Left cardiac atrium (tissue), 4 donors: ENCODE results near the gene HTR2C. TPM values are rescaled to one million over a fixed set of nuclear protein-coding genes. Genes with fewer than 3 reads are reported as not detected.
"Not testable (repeated sequence)": the region's sequence is repeated elsewhere in the genome, so short reads cannot be mapped to it uniquely, and the experiment has no call there.

Experiments
- ATAC-seq, 2 donors: fragments of 200-7000 bp; cut with Tn5 transposase; one replicate each; pipeline ENCODE4 v1.9.1; 2020; ENCODE audit warnings: mild to moderate bottlenecking in 2 of 2, moderate library complexity in 2 of 2
- DNase-seq: peaks from one replicate; pipeline ENCODE4 v3.0.0-alpha.2; 2020
- intact Hi-C, 2 donors: fragments of 100-400 bp; cut with DNase I; formaldehyde crosslinking; loops; one replicate each; pipeline versions ENCODE4 v1.14.1 to v1.15.1; 2022 to 2023
- total RNA-seq, 2 donors: library from RNA; stranded (reverse); fragmentation: NEBNext Ultra II Directional; extraction: Animal tissue kit (Norgen Biotek cat#: 25700); gene quantifications; one replicate each; pipeline ENCODE4 v1.2.1, GENCODE V29; 2021
- donor health status: DM: no; HTN: yes; CAD: no.
- donor health status: DM: no; HTN: yes; CAD: no; lungs with severe emphysema.
- donor health status: DM: yes; HTN: yes; CAD: no.
- donor health status: Dilated cardiomyopathy.

Gene HTR2C
- total RNA-seq, 2 donors from 2014 or later: not detected

DNA sequence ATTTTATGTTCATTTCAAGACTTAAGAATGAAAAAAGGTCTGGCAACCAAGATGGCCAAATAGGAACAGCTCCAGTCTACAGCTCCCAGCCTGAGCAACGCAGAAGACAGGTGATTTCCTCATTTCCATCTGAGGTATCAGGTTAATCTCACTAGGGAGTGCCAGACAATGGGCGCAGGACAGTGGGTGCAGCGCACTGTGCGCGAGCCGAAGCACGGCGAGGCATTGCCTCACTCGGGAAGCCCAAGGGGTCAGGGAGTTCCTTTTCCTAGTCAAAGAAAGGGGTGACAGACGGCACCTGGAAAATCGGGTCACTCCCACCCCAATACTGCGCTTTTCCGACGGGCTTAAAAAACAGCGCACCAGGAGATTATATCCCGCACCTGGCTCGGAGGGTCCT, 116.6 kb downstream of the HTR2C start:
- intact Hi-C loops, ATAC-seq, DNase-seq: not testable (repeated sequence)

DNA sequence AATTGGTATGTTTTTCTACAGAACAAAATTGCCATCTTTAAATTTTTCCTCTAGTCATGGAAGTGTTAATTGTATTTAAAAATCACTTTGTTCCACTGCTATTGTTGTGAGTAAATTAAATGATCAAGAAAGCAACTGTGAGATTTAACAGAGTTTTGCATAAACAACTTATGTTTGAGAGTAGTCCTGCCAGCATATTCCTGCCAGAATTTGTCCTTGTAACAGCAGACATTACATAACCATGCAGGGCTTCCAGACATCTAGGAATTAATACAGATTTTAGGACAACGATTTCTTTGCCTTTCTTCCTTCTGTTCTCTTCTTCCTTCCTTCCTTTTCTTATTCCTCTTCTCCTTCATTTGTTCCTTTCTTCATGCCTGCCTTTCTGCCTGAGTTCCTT, 125.5 kb downstream of the HTR2C start:
- intact Hi-C loops: no loop called here

DNA sequence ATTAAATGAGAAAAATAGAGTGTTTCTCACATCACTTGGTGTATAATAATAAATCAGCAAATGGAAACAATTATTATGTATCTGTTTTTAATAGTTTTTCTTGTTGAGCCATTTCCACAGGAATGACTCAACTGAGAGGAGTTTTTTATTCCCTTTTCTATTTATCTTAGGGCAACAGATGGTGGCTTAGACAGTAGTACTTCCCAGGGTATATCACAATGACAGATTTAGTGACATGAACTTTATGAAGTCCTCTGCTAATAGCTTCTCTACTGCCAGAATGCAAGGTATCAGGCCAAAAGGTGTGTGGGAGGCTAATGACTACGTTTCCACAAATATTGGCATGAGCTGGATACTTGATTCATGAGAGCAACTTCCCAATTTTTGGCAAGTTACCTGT, 126.7 kb downstream of the HTR2C start:
- ATAC-seq: no peak
- intact Hi-C loops: no loop called here
- DNase-seq: no peak

More for the DNA sequence above, 125.5 kb downstream of the HTR2C start:
- no peak for DNase-seq
- ATAC-seq: no peak

DNA sequence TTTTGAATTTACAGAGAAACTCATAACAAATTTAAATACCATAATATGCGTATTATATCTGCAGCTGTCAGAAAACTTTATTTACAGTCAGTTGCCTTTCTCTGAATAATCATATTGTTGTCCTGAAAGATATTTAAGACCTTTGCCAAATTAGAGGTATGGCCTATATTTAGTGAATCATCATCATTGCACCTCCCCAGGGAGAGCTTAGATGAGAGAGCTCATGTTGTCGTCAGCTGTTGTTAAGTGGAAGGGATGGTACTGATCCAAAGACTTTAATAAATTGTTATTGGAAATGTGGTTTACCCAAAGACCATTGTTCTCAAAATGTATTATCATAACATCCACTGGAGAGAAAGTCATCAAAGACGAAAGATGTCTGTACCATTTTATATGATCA, 128.6 kb downstream of the HTR2C start:
- ATAC-seq (no peak), DNase-seq (no peak)
- intact Hi-C loops: no loop called here

DNA sequence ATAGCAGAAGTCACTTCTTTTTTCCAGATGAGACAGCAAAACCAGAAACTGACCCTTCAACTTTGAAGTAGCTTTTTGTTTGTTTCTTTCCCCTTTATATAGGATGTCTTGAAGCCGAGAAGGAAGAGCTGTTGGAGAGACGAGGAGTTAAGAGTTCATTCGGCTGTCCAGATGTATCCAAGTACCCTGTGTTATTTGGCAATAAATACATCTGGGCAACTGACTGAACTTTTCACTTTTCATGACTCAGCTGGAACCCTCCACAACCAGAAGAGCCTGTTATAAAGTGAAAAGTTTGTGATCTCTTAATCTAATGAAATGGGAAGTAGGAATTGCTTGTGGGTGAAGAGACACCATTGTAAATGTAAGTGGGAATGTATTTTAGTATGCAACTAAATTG, 131.2 kb downstream of the HTR2C start:
- DNase-seq (no peak), ATAC-seq (no peak)
- intact Hi-C loops: no loop called here

DNA sequence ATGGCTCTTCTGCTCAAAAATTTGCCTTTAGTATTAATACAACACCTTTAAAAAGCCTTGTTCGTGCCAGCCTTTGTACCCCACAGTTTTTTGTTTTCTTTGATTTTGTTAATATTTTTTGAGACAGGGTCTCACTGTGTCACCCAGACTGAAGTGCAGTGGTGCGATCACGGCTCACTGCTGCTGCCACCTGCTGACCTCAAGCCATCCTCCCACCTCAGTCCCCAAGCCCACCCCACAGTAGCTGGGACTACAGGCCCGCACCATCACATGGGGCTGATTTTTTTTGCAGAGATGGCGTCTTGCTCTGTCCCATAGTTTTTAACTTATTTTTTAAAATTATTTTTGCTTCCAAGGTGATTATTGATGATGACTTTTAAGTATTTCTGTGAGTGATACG, 134.0 kb downstream of the HTR2C start:
- no peak for ATAC-seq
- DNase-seq: no peak
- intact Hi-C loops: no loop called here

DNA sequence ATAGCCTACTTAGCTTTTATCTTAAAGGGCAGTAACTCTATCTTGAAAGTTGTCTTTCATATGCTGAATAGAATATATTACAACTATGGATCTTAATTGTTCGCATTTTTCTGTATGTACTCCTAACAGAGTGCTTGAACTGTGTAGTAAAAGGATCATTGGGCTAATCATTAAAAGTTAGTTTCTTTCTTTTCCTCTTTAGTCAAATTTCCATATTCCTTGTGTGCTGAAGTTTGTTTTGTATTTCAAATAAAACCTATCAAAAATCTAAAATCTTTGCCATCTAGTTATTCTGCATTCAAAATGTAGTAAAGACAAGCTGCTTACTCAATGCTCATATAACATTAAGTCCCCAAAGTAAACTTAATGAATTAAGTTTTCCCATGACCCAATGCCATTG, 182.7 kb downstream of the HTR2C start:
- intact Hi-C loops: no loop called here
- no peak for ATAC-seq
- no peak for DNase-seq

DNA sequence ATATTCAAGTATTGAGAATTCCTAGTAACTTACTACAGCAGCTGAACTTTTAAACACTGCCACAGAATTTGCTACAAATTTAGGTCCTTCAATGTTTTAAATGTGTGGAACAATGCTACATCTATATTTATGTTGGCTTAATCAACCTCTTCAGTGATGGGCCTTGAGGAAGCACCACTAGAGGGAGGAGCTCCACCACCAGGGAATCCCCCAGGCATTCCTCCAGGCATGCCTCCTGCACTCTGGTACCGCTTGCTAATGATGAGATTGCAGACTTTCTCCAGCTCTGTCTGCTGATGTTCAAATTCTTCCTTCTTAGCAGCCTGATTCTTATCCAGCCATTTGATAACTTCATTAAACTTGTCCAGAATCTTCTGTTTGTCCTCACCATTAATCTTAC, 190.8 kb downstream of the HTR2C start:
- ATAC-seq (no peak), DNase-seq (no peak)
- intact Hi-C loops: no loop called here

DNA sequence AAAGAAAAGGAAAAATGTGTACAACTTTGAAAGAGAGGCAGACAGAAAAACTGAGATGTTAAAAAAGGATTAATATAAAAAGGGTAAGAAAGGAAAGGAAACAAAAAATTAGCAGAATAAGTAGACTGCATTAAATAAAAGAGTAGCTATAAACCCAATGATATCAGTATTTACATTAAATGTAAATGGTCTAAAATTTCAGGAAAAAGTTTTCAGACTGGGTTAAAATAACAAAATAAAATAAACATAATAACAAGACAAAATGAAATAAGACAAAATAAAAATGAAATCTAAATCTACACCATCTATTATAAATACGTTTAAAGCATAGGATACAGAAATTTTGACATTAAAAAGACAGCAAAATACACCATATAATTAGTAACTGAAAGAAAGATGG, 199.0 kb downstream of the HTR2C start:
- ATAC-seq: no peak
- no peak for DNase-seq

DNA sequence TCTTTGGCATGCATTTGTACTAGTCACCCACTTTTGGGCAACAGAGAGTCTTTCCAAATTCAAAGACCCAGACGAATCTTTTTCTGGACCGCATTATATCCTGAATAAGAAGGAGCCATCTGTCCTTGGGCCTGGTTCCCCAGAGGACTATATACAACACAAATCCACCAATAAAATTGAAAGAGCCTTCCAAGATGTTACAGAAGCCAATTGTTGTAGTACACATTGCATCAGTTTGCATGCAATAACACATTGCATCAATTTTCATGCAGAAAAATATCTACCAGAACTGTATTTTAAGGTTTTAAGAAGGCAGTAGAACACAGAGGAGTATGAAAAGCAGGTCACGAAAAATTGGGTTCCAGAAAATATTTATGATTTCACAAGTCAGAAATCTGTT, 203.2 kb downstream of the HTR2C start:
- intact Hi-C loops: no loop called here
- no peak for ATAC-seq

More for the DNA sequence above, 199.0 kb downstream of the HTR2C start:
- intact Hi-C loops: no loop called here

DNA sequence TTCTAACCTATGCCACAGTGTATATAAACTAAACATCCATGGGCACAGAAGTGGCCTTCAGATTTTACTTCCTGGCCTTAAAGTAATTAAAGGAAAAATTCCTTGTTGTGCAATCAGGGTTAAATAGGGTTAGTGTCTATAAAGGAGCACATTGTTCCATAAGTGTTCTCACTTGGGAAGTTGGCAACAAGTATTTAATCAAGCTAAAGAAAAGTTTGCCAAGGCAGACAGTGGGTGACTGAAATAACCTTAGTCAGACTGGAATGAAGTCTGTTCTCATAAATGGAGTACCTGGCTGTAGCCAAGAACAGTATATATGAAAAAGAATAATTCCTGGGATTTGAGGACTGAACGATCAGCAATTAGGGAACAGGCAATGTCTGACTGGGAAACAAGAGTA, 213.6 kb downstream of the HTR2C start:
- no peak for ATAC-seq
- intact Hi-C loops: no loop called here
- no peak for DNase-seq

More for the DNA sequence above, 203.2 kb downstream of the HTR2C start:
- DNase-seq: no peak

DNA sequence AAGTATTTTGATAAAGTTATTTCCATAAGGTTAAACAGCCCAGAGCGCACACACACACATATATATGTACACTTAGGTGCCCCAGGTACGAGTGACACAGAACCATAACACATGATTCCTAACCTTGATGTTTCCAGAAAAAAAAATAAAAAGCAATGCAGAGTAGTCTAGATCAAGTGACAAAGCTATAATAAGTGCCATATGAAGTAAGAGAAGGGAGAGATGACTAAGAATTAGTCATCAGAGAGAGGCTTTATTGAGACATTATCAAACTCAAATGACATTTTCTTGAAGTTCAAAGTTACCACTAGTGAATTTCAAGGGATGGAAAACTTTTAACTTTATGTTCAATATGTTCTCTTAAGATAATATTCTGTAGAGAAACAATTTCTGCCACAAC, 215.0 kb downstream of the HTR2C start:
- intact Hi-C loops: no loop called here
- no peak for DNase-seq
- ATAC-seq: no peak

DNA sequence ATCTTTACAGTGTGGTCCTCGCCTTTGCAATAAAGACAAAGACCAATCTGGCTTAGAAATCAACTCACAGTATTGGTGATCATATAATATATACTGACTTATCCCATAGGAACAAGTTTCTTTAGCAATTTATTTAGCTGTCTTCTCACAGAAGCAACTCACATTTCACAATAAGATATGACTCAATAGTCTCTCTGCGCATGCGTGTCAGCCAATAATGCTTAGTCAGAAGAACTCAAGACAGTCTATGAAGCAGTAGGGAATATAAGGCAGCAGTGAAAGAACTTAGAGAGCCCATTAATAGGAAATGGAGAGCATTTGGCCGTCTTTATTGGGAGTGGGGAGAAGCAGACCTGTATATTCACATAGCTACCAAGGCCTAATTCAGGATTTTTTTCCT, 216.8 kb downstream of the HTR2C start:
- no peak for DNase-seq
- intact Hi-C loops: no loop called here
- no peak for ATAC-seq

DNA sequence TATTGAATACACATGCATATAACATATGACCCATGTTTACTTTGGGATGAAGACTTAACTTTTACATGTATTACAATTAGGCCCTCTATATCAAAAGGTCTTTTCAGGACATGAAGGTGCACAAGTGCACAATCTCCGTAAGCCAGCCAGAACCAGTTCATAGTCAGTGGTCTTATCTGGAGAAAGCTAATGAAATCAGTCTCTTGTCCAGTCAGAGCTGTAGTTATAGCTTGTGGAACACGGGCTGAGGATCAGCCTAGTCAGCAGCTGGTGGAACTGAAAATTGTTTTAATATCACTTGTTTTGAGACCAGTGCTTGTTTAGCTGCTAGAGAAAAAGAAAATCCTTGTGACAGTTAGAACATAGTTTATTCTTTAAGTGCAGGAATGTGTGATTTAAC, 235.6 kb downstream of the HTR2C start:
- intact Hi-C loops: no loop called here
- DNase-seq (no peak), ATAC-seq (no peak)

DNA sequence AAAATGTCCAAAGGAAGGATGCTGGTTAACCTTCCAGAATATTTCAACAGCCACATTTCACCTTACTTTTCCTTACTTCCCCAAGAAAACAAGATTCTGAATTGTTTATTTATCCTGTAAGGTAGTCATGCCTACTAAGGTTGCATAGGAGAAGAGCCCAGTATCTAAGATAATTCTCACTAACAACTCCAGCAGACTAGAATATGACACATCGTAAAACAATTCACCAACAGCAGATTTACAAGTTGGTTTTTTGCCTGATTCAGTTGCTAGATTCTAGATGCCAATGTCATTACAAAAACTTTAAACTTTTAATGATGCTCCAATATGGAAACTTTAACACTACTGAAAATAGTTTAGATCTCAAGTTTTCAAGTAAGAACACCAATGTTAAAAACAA, 257.2 kb downstream of the HTR2C start:
- no peak for DNase-seq
- ATAC-seq: no peak
- intact Hi-C loops: no loop called here

DNA sequence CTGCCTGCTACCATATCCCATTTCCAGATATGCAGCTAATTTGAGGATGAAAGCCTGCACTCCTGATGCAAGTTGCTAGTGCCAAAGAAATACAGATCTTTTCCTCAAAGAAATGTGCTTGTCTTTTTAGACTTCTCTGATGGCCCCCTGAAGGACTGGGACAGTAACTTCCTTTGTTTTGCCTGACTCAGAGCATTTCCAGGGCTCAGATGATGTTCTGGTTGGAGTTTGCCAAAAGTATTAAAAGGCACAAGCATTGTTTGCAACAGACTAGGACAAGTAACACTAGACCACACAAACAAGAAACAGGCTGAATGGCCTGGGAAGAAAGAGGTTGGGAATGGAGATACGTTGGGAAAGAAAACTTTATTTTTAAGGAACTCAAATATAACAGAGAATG, 258.3 kb downstream of the HTR2C start:
- no peak for DNase-seq
- no peak for ATAC-seq
- intact Hi-C loops: no loop called here

DNA sequence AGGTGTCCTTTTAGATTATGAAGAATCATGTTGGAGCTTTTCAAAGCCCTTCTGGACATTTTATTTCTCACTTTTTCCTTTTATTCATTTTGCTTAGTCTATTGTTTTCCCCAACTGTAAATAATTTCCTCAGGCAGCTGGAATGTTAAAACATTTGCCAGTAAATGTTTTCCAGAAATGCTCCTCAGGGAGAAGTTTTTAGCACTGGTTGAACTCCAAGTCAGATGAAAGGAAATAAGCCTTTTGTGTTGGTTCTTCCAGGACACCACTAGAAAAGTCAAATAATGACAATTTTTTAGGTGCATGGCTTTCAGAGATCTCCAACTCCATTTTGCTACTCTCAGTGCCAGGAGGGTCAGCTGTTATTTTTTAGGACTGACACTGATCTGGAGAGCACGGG, 305.6 kb downstream of the HTR2C start:
- intact Hi-C loops: no loop called here
- ATAC-seq (no peak), DNase-seq (no peak)

DNA sequence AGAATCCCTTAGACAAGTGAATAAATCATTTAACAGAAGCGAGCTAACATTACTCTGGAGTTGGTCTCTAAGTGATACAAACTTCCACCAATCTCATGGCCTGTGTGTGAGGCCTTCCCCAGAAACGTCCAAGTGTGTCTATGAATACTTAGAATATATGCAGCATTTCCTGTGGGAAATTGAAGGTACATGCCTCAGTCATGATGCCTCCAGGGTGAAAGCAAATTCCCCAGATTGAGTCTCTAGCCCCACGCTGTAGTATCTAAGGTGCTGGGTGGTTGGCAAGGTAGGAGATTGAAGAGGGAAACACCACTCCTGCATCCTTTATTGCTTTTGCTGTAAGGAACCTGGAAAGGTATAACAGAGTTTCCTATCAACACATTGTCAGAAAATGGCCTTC, 319.7 kb downstream of the HTR2C start:
- DNase-seq (no peak), ATAC-seq (no peak)
- intact Hi-C loops: no loop called here

DNA sequence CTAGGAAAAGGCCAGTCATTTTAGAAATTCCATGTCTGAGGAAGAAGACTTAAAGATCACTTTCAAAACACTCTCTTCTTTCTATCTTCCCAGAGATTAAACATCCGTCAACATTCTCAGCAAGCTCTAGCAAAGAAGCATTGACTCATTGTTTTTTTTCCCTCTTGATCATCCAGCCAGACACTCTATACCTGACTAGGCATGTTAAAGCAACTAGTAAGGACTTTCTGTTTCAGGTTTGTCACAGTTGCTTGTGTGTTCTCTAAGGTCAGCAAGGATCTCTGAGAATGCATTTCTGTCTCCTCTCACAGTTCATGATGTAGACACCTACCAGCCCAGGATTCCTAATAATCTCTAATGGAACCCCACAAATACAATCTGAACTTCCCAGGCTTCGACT, 321.4 kb downstream of the HTR2C start:
- DNase-seq (no peak), ATAC-seq (no peak)
- intact Hi-C loops: no loop called here

DNA sequence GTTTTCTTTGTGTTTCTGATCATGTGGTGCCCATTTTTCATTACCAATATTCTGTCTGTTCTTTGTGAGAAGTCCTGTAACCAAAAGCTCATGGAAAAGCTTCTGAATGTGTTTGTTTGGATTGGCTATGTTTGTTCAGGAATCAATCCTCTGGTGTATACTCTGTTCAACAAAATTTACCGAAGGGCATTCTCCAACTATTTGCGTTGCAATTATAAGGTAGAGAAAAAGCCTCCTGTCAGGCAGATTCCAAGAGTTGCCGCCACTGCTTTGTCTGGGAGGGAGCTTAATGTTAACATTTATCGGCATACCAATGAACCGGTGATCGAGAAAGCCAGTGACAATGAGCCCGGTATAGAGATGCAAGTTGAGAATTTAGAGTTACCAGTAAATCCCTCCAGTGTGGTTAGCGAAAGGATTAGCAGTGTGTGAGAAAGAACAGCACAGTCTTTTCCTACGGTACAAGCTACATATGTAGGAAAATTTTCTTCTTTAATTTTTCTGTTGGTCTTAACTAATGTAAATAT, 323.2 kb downstream of the HTR2C start:
- ATAC-seq (no peak), DNase-seq (no peak)
- intact Hi-C loops: no loop called here

DNA sequence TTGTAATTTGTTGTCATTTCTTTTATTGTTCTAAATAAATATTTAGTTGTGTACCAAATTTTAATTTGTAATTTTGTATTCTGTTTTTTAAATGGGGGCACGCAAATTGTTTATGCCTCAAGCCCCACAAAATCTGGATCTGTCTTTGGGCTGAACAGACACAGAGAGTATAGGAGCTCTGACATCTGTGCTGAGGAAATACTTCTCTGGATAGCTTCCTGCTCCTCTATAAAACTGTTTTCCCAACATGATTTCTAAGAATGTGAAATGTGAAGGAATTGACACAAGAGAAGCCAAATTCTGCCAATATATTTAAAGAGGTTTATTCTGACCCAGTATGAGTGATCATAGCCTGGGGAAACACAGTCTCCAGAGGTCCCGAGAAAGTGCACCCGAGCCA, 340.5 kb downstream of the HTR2C start:
- intact Hi-C loops: no loop called here
- DNase-seq (no peak), ATAC-seq (no peak)

DNA sequence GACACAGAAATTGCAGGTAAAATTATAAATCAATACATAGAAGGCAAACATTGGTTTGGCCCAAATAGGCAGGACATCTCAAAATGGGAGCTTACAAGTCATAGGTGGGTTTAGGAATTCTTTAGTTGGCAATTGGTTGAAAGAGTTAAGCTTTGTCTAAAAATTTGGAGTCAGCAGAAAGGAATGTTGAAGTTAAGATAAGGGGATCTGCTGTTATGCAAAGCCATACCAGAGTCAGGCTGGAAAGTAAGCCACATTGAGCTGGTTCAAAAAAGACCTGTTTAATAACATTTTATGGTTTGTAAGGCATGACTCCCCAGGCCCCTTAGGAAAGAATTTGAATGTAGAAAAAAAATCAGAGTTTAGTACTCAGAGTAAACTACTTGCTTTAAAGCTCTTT, 341.0 kb downstream of the HTR2C start:
- peak; percentile 27 to 63 for ATAC-seq
- no peak for DNase-seq
- intact Hi-C loops: no loop called here
